OCI-LY1 (cell line): ENCODE measurements around the gene FKBP15.

Source experiments
- CTCF ChIP-seq: fragments of 200-600 bp; sonication (generic), shearing (Covaris generic); IDR thresholded peaks from 2 replicates; pipeline ENCODE4 v1.5.1; 2017; ENCODE audit warnings: mild to moderate bottlenecking, antibody characterized with exemption, low read length, moderate library complexity, mixed read lengths
- EZH2 ChIP-seq: fragments of 200-600 bp; sonication (generic), shearing (Covaris generic); IDR thresholded peaks from 2 replicates; pipeline ENCODE4 v1.8.0; 2017; ENCODE audit warnings: borderline replicate concordance, mixed run types, mild to moderate bottlenecking, antibody characterized with exemption, low read length, moderate library complexity, mixed read lengths

- TF ChIP-seq CTCF (no peak), EZH2 (no peak)
These were observed 17.3 kb upstream of the FKBP15 start for GRCh38 chr9:113238202-113238858.
